GM12872 (cell line): ENCODE data around the gene LIM2.

Experiments used
- CTCF ChIP-seq: IDR thresholded peaks from 3 replicates; pipeline ENCODE4 v1.5.1; 2011; ENCODE audit warnings: low read depth, mild to moderate bottlenecking, low read length, moderate library complexity; ENCODE audit not compliant: insufficient read depth

The LIM2 gene

DNA sequence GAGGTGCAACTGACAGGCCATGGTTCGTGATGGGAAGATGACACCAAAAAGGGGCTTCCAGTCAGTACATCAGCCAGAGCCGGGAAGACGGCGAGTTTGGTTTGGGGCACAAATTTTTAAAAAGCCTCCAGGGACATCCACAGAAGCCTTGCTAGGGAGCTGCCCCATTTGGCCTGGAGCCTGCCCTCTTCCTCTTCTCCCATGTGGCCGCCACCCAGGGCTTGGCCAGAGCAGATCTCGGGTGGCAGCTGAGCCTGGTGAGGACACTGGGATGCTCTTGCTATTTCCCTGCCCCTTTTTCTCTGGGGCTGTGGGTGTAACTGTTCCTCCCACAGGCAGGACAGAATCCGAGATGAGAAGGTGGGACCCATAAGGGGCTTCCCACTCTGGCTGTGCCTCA lies 29.8 kb downstream of the LIM2 start:
- TF ChIP-seq CTCF, result no peak

- TF ChIP-seq CTCF, result no peak
Measured at GRCh38 chr19:51356159-51356801, 31.5 kb downstream of the LIM2 start.

DNA sequence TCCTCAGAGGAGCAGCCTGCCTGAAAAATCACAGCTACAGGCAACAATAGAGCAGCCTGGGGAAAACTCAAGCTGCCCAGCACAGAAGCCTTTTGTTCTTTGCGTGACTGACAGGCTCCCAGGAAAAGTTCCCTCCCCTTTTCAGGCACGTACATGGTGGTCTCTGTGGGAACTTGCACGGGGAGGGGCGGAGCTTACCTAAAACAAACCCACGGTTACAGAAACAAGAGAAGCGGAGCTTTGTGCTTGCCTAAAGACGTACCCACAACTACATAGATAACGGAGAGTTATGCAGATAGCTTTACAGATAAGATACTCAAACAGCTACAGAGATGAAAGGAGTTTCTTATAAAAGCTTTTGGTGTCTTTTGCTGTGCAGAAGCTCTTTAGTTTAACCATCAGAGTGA lies 33.0 kb downstream of the LIM2 start:
- no peak for TF ChIP-seq CTCF

DNA sequence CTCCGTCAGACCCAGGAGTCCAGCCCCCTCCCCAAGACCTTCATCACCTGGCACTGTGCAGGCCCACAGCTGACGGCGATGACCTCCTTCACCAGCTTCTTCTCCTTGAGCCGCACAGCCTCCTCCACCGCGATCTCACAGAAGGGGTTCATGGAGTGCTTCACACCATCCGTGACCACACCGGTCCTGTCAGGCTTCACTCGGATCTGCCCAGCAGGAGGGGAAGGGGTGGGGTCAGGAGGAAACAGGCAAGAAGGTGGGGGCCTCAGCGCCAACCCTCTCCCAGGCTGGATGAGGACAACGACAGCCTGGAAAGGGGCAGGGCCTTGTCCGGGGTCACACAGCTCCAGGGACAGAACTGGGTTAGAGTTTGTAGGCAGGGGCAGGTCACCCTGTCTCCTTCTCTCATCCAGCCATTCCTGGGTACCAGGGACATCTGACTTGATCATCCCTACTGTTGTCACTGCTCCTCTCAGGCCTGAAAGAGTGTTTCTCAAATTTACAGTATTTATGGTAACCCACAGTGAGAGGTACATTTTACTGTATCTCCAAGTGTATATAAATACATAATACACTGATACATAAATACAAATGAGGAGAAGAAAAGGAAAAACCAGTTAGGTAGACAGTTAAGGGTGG lies 33.6 kb downstream of the LIM2 start:
- no peak for TF ChIP-seq CTCF

- TF ChIP-seq CTCF, result no peak
Measured at GRCh38 chr19:51352783-51353360, 34.9 kb downstream of the LIM2 start.

GRCh38 chr19:51351266-51351990 lies 36.3 kb downstream of the LIM2 start:
- no peak for TF ChIP-seq CTCF

DNA sequence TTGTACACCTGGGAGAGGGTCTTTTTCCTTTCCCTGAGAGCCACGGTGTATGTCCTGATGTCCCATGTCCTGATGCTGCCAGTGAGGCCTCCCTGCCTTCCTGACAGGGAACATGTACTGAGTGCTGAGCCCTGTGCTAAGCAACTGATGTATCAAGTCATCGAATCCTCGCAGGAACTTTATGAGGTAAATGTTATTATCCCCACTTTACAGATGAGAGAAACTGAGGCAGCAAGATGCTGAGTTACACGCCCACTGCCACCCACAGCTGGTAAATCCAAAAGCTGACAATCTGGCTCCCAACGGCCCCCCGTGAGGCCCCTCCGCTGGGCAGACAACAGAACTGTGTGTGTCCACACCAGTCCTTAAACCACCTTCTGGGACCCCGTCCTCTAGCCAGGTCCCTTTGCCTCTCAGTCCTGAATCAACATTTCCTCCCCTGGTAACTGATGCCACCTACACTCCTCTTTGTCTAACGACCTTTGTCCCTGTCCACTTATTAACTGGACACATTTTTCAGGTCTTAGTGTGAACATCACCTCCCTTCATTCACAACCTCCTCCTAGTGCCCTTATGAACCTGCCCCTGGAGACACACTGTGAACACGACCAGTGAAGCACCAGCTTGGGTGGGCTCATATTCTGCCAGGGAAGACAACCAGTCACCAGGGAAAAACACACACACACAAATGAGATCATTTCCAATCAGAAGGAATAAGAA lies 40.4 kb downstream of the LIM2 start:
- TF ChIP-seq CTCF, result no peak
